HCT116 (cell line): ENCODE measurements around the gene CHRNA4. TPM values are rescaled to one million over a fixed set of nuclear protein-coding genes. Genes with fewer than 3 reads are reported as not detected.

Source experiments
- ATAC-seq: fragments of 200-7000 bp; cut with Tn5 transposase; 2 replicates; pipeline ENCODE4 v1.9.1; 2020; ENCODE audit warnings: mild to moderate bottlenecking, moderate library complexity
- BruUV-seq: library from RNA; stranded (reverse); fragments of 400-500 nt; replicated peaks from 2 replicates; lab custom pipeline; 2021; lab: Mats Ljungman, UMichigan
- CTCF ChIA-PET: fragments of 300-600 bp; sonication (Branson Sonifier 250); formaldehyde crosslinking; loops from one replicate; lab custom pipeline; 2021; ENCODE audit warnings: antibody characterized with exemption; lab: Charles Lee
- POLR2A ChIA-PET: fragments of 300-600, 350-600 bp; sonication (Branson Sonifier 250); formaldehyde crosslinking; loops from one replicate; lab custom pipeline; 2021; ENCODE audit warnings: antibody characterized with exemption; lab: Charles Lee
- RAD21 ChIA-PET, 2 experiments: fragments of 300-600 bp; sonication (Branson Sonifier 250); formaldehyde crosslinking; loops; one replicate each; lab custom pipeline; 2023; ENCODE audit warnings: low total read pairs in 2 of 2; ENCODE audit not compliant: uncharacterized antibody in 2 of 2, unreplicated experiment in 2 of 2, low non-redundant PET in 1 of 2; lab: Charles Lee
- DNase-seq: peaks from one replicate; pipeline ENCODE4 v3.0.0-alpha.2; 2010; ENCODE audit warnings: low read depth, low spot score
- H2AFZ ChIP-seq: fragments of 200-600 bp; shearing (Covaris generic), sonication (generic); 2 replicates; pipeline ENCODE4 v1.6.1; 2017; ENCODE audit warnings: low read depth, mixed run types, mixed read lengths, antibody characterized with exemption, low read length; ENCODE audit not compliant: poor library complexity, severe bottlenecking
- H3K27ac ChIP-seq: 2 replicates; pipeline ENCODE4 v1.5.1; 2012; ENCODE audit warnings: low read depth, low read length
- H3K27me3 ChIP-seq: fragments of 200-600 bp; sonication (generic); 2 replicates; pipeline ENCODE4 v1.6.1; 2016; ENCODE audit warnings: mixed run types, low read length, mixed read lengths; ENCODE audit not compliant: insufficient read depth
- H3K36me3 ChIP-seq, 2 experiments: fragments of 200-500 bp in 1 of 2; fragments of 200-600 bp in 1 of 2; sonication (Bioruptor generic) in 1 of 2; sonication (generic) in 1 of 2; 2 replicates each; pipeline versions ENCODE4 v1.5.1 to v1.6.1; 2014 to 2016; ENCODE audit warnings: low read length in 2 of 2, inconsistent platforms in 1 of 2, mixed read lengths in 1 of 2, mixed run types in 1 of 2; ENCODE audit not compliant: insufficient read depth in 2 of 2, control insufficient read depth in 1 of 2
- H3K4me1 ChIP-seq, 2 experiments: fragments of 200-600 bp in 1 of 2; sonication (generic) in 1 of 2; 2 replicates each; pipeline versions ENCODE4 v1.5.1 to v1.6.1; 2012 to 2017; ENCODE audit warnings: low read length in 2 of 2, inconsistent platforms in 1 of 2, mild to moderate bottlenecking in 1 of 2, mixed read lengths in 1 of 2, mixed run types in 1 of 2, moderate library complexity in 1 of 2; ENCODE audit not compliant: insufficient read depth in 2 of 2, control insufficient read depth in 1 of 2
- H3K4me2 ChIP-seq: fragments of 200-600 bp; sonication (generic); 2 replicates; pipeline ENCODE4 v1.6.1; 2017; ENCODE audit warnings: mixed run types, low read length, mixed read lengths
- H3K4me3 ChIP-seq, 2 experiments: fragments of 200-600 bp in 1 of 2; sonication (generic) in 1 of 2; replicated peaks in 1 of 2; 2 replicates each; pipeline ENCODE4 v1.5.1; 2011 to 2016; ENCODE audit warnings: low read length in 2 of 2, control low read depth in 1 of 2, low read depth in 1 of 2, mild to moderate bottlenecking in 1 of 2, mixed read lengths in 1 of 2, mixed run types in 1 of 2
- H3K79me2 ChIP-seq: fragments of 200-600 bp; sonication (generic); 2 replicates; pipeline ENCODE4 v1.6.1; 2017; ENCODE audit warnings: mild to moderate bottlenecking, mixed run types, low read length, moderate library complexity, mixed read lengths; ENCODE audit not compliant: insufficient read depth
- H3K9ac ChIP-seq: fragments of 200-600 bp; sonication (generic); 2 replicates; pipeline ENCODE4 v1.6.1; 2016; ENCODE audit warnings: low read length, mixed read lengths
- H3K9me2 ChIP-seq: fragments of 200-600 bp; sonication (generic), shearing (Covaris generic); 2 replicates; pipeline ENCODE4 v1.6.1; 2017; ENCODE audit warnings: mixed run types, mild to moderate bottlenecking, moderate library complexity; ENCODE audit not compliant: insufficient read depth
- H3K9me3 ChIP-seq, 2 experiments: fragments of 200-500 bp in 1 of 2; fragments of 200-600 bp in 1 of 2; sonication (Bioruptor generic) in 1 of 2; sonication (generic) in 1 of 2; 2 replicates each; pipeline ENCODE4 v1.6.1; 2014 to 2017; ENCODE audit warnings: low read length in 2 of 2, mixed read lengths in 2 of 2, inconsistent platforms in 1 of 2, low read depth in 1 of 2, mild to moderate bottlenecking in 1 of 2, mixed run types in 1 of 2, moderate library complexity in 1 of 2; ENCODE audit not compliant: control insufficient read depth in 1 of 2, insufficient read depth in 1 of 2
- H4K20me1 ChIP-seq: fragments of 200-600 bp; sonication (generic), shearing (Covaris generic); 2 replicates; pipeline ENCODE4 v1.6.1; 2017; ENCODE audit warnings: mixed run types, mild to moderate bottlenecking, moderate library complexity; ENCODE audit not compliant: insufficient read depth
- FOSL1 ChIP-seq: IDR thresholded peaks from 2 replicates; pipeline ENCODE4 v1.6.1; 2012; ENCODE audit warnings: low read depth
- REST ChIP-seq: IDR thresholded peaks from 2 replicates; pipeline ENCODE4 v1.6.1; 2012; ENCODE audit warnings: low read depth
- YY1 ChIP-seq: IDR thresholded peaks from 2 replicates; pipeline ENCODE4 v1.6.1; 2011; ENCODE audit warnings: low read length, low read depth, moderate library complexity, mild to moderate bottlenecking; ENCODE audit not compliant: insufficient replicate concordance; ENCODE audit errors: extremely low read depth
- ZBTB33 ChIP-seq: IDR thresholded peaks from 2 replicates; pipeline ENCODE4 v1.6.1; 2011; ENCODE audit warnings: mild to moderate bottlenecking, low read length, moderate library complexity; ENCODE audit not compliant: insufficient replicate concordance; ENCODE audit errors: extremely low read depth
- intact Hi-C: fragments of 100-400 bp; cut with micrococcal nuclease; formaldehyde crosslinking; loops from 2 replicates; pipeline ENCODE4 v1.10.0; 2022
- total RNA-seq: library from RNA; stranded (reverse); gene quantifications from one replicate; pipeline ENCODE4 v1.2.1, GENCODE V29; 2021; ENCODE audit not compliant: unreplicated experiment

The CHRNA4 gene
- total RNA-seq, 1 experiment from 2014 or later, result not detected

GRCh38 chr20:63293456-63293855, 67.7 kb downstream of the CHRNA4 start:
- no peak for TF ChIP-seq YY1
- no peak for TF ChIP-seq ZBTB33
- no peak for TF ChIP-seq FOSL1
- TF ChIP-seq REST, result no peak
- Histone ChIP-seq H3K79me2 (no peaks in the 10 kb centered on the region), H3K4me2 (no peak overlapping the region), H2AFZ (no peak overlapping the region), H3K9ac (no peak overlapping the region), H3K9me3 (no peaks in the 10 kb centered on the region), H3K27ac (no peak overlapping the region), H3K9me2 (no peaks in the 10 kb centered on the region), H3K27me3 (no peaks in the 10 kb centered on the region), H4K20me1 (no peaks in the 10 kb centered on the region), H3K36me3 (peaks cover 0 to 4% of the 10 kb centered on the region in 2 experiments; a peak in 1 of 4 replicates), H3K4me3 (no peak overlapping the region), H3K4me1 (peaks cover 4 to 18% of the 10 kb centered on the region in 2 experiments; a peak in 3 of 4 replicates)
- ATAC-seq (no peak), DNase-seq (no peak)
- no TSS peak for BruUV-seq
- intact Hi-C loops, result no loop called here
- ChIA-PET RAD21 (no interaction called here), CTCF (no interaction called here), POLR2A (no interaction called here)

Other genes starting within 250 kb of the CHRNA4 start
- gene YTHDF1, start 145.2 kb downstream of the CHRNA4 start, total RNA-seq, result 42.8 TPM
- 0.96 TPM for gene BIRC7, start 125.4 kb downstream of the CHRNA4 start, total RNA-seq
- gene NKAIN4, start 106.9 kb downstream of the CHRNA4 start, total RNA-seq, result not detected
- gene ARFGAP1, start 88.5 kb downstream of the CHRNA4 start, total RNA-seq, result 94.4 TPM
- gene COL20A1, start 68.2 kb downstream of the CHRNA4 start, total RNA-seq, result 0.34 TPM
- 86.5 TPM for gene KCNQ2, start 111.3 kb upstream of the CHRNA4 start, total RNA-seq
- 454 TPM for gene EEF1A2, start 137.7 kb upstream of the CHRNA4 start, total RNA-seq
- gene PPDPF, start 159.4 kb upstream of the CHRNA4 start, total RNA-seq, result 346 TPM
- gene PTK6, start 176.0 kb upstream of the CHRNA4 start, total RNA-seq, result 6.7 TPM
- gene SRMS, start 186.4 kb upstream of the CHRNA4 start, total RNA-seq, result 3.2 TPM
- 5.5 TPM for gene FNDC11, start 192.8 kb upstream of the CHRNA4 start, total RNA-seq
- gene HELZ2, start 212.9 kb upstream of the CHRNA4 start, total RNA-seq, result 44.0 TPM